NK-92 (cell line): ENCODE results near the gene C1QA.
"Not testable (repeated sequence)": the region's sequence is repeated elsewhere in the genome, so short reads cannot be mapped to it uniquely, and the experiment has no call there.

ENCODE experiments used
- DNase-seq: peaks from one replicate; lab custom pipeline; 2025; ENCODE audit not compliant: unreplicated experiment; lab: John Stamatoyannopoulos, UW

Gene C1QA

DNA sequence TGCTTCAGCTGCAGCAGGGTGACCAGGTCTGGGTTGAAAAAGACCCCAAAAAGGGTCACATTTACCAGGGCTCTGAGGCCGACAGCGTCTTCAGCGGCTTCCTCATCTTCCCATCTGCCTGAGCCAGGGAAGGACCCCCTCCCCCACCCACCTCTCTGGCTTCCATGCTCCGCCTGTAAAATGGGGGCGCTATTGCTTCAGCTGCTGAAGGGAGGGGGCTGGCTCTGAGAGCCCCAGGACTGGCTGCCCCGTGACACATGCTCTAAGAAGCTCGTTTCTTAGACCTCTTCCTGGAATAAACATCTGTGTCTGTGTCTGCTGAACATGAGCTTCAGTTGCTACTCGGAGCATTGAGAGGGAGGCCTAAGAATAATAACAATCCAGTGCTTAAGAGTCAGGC lies 2.9 kb downstream of the C1QA start:
- no peak for DNase-seq

DNA sequence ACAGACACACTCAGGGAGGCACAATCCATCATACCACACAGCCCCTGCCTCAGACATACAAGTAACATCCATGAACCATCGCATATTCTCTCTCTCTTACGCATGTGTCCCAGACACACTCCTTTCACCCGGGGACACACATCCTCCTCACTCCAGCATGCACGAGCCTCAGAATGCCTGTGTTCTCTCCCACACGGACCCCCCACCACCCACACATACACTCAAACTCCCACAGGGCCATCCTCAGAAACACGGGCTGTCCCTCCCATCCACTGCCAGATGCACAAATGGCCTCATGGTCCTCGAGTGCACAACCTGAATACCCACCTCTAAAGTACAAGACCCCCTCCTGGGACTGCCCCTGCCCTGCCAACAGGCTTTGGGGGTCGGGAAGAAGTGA lies 4.8 kb downstream of the C1QA start:
- DNase-seq = no peak

GRCh38 chr1:22641906-22642636 lies 5.6 kb downstream of the C1QA start:
- DNase-seq = no peak

DNA sequence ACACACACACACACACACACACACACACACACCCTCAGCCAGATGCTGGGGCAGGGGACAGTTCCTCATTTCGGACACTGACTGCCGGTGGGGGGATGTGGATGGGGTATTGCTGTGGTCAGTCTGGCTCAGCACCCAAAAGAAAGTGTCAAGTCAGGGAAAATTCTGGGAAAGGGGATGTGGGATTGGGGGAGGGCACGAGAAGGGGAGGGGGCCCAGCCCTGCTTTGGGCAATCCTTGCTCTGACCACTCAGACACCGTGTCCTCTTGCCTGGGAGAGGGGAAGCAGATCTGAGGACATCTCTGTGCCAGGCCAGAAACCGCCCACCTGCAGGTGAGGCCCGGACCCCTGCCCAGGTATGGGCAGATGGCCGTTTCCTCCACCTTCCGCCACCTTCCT lies 7.0 kb downstream of the C1QA start, which contains the start of gene C1QC:
Gene C1QC, plus strand, starts transcription at position 253 of the 400 bp plus-strand sequence. CDS start 391 bp downstream, outside the sequence.
- DNase-seq = no peak

- no peak for DNase-seq
These were observed 7.5 kb downstream of the C1QA start for GRCh38 chr1:22643928-22644327.

- DNase-seq = no peak
These were observed 9.5 kb downstream of the C1QA start for GRCh38 chr1:22645931-22646330.

- DNase-seq = no peak
These were observed 10.0 kb downstream of the C1QA start for GRCh38 chr1:22646384-22646783.

- DNase-seq = no peak
These were observed 13.8 kb downstream of the C1QA start for GRCh38 chr1:22650089-22650693.

- no peak for DNase-seq
These were observed 15.8 kb downstream of the C1QA start for GRCh38 chr1:22651941-22652856.

DNA sequence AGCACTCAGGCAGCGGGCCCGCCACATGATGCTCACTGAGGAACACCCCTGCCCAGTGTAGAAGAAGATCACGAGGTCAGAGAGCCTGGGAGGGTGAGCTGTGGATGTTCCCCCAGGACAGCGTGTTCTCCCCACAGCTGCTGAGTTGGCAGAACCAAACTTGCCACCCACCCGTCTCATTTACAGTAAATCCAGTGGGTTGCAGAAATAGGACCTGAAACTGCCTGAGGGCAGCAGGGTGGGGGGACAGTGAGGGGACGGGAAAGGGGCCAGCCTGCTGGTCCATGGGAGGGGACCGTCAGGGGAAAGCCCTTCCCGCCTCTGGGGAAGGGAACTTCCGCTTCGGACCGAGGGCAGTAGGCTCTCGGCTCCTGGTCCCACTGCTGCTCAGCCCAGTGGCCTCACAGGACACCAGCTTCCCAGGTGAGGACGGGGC lies 16.5 kb downstream of the C1QA start, which contains the start of gene C1QB:
Gene C1QB, plus strand, starts transcription at position 356 of the 436 bp plus-strand sequence. CDS start 6,227 bp downstream, outside the sequence.
- DNase-seq = no peak

DNA sequence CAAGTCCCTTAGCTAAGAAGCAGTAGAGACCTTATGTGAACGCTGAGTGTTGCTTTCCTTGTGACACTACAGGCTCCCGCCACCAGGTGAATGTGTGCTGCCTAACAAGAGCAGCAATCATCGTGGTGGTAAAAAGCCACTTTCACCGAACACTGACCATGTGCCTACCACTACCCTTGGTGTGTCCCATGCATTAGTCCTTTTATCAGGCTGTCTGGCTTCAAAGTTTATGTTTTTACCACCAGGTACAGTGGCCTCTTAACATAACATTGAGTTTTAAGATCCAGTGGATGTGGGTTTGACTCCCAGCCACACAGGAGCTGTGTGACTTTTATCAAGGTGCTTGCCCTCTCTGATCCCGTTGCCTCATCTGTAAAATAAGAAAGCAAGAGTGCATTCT lies 18.3 kb downstream of the C1QA start:
- DNase-seq = no peak

DNA sequence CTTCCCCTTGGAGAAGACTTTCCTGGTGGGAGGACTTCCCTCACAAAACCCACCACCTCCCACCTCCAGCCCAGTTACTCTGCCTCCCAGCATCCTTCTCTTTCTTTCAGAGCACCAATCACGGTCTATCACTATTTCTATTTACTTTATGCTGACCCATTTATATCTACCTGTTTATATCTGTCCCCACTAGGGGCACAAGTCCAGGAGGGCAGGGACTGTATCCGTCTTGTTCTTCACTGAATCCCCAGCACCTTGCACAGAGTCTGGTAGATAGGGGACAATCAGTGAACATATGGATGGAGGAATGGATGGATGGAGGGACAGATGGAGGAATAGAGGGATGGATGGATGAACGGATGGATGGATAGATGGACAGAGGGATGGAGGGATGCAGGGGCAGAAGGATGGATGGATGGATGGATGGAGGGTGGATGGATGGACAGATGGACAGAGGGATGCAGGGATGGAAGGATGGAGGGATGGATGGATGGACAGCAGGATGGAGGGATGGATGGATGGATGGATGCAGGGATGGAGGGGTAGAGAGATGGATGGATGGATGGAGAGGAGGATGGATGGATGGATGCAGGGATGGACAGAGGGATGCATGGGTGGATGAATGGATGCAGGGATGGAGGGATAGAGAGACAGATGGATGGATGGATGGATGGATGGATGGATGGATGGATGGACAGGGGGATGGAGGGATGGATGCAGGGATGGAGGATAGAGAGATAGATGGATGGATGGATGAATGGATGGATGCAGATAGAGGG lies 22.1 kb downstream of the C1QA start:
- no peak for DNase-seq

DNA sequence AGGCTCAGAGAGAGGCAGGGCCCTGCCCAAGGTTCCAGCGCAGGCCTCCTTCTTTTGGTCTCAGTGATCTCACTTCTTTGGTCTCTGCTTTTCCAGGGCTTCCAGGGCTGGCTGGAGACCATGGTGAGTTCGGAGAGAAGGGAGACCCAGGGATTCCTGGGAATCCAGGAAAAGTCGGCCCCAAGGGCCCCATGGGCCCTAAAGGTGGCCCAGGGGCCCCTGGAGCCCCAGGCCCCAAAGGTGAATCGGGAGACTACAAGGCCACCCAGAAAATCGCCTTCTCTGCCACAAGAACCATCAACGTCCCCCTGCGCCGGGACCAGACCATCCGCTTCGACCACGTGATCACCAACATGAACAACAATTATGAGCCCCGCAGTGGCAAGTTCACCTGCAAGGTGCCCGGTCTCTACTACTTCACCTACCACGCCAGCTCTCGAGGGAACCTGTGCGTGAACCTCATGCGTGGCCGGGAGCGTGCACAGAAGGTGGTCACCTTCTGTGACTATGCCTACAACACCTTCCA lies 24.4 kb downstream of the C1QA start:
- no peak for DNase-seq

DNA sequence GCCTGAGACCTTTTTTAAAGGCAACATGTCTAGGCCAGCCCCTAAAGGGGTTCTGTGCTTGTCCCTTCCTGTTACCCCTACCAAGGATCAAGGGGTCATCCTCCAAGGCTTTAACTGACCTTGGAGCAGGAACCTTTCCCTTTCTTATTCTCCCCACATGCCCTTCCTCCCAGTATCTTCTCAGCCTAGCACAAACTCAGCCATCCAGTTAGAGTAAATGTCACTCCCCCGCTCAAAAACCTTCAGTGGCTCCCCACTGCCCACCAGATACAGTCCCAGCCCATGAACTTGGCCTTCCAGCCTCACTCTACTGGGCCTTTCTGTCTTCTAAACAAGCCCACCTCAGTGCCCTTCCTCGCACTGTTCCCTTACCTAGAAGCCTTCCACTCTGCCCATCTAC lies 25.5 kb downstream of the C1QA start:
- no peak for DNase-seq

GRCh38 chr1:22662318-22662717 lies 25.9 kb downstream of the C1QA start:
- DNase-seq = no peak

GRCh38 chr1:22662986-22663408 lies 26.6 kb downstream of the C1QA start:
- DNase-seq = no peak

- no peak for DNase-seq
These were observed 29.3 kb downstream of the C1QA start for GRCh38 chr1:22665752-22666151.

DNA sequence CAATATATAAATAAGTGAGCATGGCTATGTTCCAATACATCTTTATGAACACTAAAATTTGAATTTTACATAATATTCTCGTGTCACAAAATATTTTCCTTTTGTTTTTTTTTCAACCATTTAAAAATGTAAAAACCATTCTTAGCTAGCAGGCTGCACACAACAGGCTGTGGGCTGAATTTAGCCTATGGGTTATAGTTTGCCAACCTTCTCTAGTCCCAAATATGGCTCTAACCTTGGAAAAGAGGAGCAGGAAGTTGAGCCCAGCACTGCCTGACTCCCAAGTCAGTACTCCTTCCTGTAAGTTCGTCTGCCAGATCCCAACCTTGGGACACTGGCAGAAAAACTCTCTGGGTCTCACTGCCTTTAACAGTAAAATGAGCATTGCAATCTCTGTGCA lies 30.0 kb downstream of the C1QA start:
- DNase-seq = no peak

DNA sequence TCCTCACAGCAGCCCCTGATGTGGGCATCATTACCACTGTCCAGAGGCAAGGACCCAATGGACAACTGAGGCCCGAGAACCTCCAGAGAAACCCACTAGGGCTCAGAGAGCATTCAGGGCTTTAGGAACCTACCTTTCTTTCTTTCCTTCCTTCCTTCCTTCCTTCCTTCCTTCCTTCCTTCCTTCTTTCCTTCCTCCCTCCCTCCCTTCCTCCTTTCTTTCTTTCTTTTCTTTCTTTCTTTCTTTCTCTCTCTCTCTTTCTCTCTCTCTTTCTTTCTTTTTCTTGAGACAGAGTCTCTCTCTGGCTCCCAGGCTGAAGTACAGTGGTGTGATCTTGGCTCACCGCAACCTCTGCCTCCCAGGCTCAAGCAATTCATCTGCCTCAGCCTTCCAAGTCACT lies 32.4 kb downstream of the C1QA start:
- not testable (repeated sequence) for DNase-seq

DNA sequence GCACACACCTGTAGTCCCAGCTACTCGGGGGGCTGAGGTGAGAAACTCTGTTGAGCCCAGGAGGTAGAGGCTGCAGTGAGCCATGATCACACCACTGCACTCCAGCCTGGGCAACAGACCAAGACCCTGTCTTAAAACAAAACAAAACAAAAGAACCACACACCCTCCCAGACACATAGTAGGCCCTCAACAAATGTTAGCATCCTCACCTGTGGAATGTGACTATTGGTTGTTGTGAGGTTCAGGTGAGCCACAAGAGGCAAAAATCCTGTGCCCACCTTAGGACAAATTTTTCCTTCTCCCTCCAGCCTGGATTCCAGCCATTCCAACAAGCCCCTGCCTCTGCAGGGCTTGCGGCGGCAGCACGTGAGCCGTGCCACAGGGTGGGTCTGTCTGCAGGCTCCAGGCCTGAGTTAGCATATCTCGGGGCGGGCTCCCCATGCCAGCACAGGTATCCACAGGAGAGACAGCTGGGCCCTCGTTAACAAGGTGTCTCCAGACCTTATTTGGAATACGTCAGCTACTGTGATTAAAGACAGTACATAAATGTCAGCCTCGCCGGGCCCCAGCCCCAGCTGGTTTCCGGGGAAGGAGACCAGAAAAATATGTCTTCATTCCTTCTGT lies 34.0 kb downstream of the C1QA start:
- no peak for DNase-seq
